NCI-H2107 treated with DMSO at 0.1 percent for 48 hours (cell line): ENCODE measurements around the gene BMP7.
A peak's percentile ranks its signal among the peaks of the same experiment; 100 is the strongest.
"Not testable (repeated sequence)": the region's sequence is repeated elsewhere in the genome, so short reads cannot be mapped to it uniquely, and the experiment has no call there.

Experiments
- DNase-seq: peaks from one replicate; lab custom pipeline; 2025; ENCODE audit not compliant: unreplicated experiment; lab: John Stamatoyannopoulos, UW

Gene BMP7

GRCh38 chr20:57267158-57267821, 849 bp upstream of the BMP7 start:
- no peak for DNase-seq

- DNase-seq, result no peak
Observed at GRCh38 chr20:57265997-57266290, 497 bp downstream of the BMP7 start.

DNA sequence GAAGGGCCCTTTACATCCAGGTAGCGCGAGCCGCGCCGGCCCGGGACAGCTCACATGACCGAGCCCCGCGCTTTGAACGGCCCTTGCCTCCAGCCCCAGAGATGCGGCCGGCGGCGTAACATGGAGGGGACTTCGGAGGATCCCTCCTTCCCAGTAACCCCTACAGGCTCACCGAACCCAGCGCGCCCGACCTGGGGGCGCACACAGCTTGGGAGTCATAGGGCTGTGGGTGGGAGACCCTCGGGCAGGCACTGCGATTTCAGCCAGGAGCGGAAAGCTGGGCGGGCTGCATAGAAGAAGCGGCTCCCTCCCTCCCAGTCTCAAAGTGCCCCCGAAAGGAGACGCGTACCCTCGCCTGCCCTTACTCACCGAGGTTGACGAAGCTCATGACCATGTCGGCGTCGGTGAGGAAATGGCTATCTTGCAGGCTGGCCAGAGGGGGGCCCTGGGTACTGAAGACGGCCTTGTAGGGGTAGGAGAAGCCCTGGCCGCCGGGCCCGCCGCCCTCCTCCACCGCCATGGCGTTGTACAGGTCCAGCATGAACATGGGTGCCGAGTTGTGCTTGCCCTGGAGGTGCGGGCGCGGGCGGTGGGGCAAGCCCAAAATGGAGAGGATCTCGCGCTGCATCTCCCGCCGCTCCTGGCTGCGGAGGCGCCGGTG, 975 bp downstream of the BMP7 start:
- DNase-seq, result no peak

GRCh38 chr20:57264908-57265335, 1.5 kb downstream of the BMP7 start:
- not testable (repeated sequence) for DNase-seq

DNA sequence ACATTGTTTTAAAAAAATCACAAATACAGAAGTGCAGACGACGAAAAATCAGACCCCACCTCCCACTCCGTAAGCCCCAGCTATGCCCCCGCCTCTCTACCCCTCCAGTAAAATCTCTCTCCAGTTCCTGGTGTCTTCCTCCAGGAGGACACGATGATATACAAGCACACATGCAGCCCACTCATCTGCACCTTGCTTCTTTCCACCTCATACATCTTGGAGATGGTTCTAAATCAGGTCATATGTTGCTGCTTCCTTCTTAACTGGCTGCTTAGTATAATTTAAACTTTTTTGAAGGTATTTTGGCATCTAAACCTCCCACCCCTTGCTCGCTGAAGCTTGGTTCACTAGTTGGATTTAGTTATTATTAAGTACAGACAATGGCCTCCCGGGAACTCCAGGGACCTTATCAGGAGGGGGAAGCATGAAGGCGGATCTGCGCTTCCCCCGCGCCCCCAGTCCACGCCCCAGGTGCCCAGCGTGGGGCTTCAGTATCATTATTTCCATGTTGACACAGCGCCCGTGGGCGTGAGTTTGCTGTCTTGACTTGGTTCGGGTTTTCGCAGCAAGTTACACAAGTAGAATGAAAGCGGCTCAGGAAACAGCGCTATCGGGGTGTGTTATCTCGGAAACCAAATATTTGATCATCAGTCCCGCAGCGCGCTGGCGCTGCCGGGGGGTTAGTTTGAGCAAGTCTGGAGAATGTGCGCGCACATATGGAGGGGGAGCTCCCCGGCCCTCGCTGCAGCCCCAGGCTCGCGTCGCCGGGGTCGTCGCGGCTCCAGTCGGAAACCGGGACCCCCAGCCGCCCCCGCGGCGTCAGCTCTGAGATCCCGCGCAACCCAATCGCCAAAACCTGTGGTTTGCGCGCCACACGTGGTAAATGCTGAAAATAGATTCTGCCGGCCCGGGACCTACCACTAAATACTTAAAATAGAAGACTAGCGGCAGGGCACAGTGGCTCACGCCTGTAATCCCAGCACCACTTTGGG, 2.3 kb downstream of the BMP7 start:
- no peak for DNase-seq

GRCh38 chr20:57262784-57263609, 3.4 kb downstream of the BMP7 start:
- no peak for DNase-seq

DNA sequence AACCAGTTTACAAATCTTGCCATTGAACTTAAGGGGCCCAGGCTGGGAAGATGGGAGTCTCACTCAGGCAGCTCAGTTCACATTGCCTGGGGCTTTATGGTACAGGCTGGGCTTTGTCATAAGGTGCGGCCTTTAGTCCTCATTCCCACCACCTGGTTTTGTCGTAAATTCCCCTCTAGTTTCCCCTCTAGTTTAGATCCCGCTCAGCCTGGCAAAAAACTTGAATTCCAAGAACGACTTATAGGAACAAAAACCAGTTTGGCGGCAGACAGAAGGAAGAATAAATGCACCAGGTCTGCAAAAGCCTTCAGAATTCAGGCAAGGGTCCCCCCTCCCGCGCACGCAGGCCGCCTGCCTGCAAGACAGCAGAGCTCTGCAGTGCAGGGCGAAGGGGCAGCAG, 4.1 kb downstream of the BMP7 start:
- no peak for DNase-seq

DNA sequence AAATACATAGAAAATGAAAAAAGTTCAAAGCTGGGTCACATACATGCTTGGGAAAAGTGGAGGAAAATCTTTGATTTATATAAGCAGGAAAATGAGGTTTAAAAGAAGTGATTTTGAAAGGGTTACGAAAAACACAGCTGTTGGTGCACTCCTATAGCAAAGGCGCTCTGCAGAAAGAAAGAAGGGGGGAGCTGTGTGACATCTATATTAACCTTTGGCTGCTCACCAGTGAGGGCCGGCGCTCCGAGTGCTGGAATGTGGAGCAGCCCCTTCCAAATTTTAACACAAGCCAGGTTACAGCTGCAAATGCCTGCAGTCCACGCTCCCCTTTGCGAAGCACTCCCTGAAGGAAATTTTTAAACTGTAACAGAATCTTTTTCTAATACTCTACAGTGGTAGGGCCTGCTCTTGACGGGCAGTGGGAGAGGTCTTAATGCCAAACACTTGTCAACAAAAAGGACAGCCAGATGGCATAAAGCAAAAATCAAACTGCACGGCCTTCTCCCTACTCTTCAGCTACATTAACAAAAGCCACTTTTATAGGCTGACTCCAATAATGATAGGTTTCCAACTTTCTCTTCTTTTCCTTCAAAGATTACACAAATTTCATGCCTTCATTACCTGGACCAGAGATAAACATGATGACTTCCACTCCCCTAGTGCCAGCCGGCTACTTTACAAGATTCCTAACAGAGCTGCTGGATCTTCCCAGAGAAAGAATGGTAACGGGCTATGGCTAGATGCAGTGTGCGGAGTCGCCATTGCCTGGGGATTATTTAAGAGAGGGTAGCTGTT, 4.8 kb downstream of the BMP7 start:
- DNase-seq, result no peak

- no peak for DNase-seq
Observed at GRCh38 chr20:57260934-57261333, 5.5 kb downstream of the BMP7 start.

DNA sequence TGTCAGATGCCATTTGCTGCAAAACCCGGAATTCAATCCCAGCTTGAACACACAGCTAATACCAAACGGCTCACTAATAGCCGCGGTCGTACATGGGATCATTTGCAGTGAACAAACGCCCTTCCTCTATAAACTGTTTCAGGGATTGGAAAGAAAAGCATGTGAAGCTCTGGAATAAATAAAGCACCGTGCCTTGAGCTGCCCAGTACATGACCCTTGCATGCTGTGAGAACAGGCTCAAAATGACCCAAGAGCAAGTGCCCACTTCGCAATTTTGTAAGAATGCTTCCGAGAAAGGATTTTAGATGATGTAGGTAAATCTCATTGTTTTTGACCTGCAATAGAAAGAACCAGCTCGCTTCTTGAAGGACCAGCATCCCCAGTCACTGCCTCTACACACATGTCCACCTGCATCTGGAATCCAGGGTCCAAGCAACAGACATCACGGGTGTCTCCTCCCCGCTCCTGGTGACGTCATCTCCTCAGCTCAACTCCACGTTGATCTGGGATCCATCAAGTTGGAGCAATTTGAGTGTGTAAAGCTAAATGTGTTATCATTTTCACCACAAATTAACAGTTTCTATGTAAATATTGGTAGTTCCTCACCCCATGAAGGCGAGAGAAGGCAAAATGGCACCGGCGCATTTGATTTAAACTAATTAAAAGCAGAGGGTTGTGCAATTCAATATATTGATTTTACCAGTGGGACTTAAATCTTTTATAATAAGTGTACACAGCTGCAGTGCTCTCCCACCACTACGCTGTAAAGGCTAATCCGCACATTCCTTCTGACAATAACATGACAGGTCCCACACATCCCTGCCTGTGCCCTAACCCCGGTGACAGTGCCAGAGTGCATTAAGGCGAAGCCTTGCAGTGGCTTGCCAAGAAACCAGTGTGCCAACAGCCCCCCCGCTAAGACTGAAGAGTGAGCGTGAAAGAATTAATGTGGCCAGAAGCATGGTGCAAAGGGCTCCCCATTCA, 6.2 kb downstream of the BMP7 start:
- no peak for DNase-seq

- no peak for DNase-seq
Observed at GRCh38 chr20:57259121-57259937, 7.1 kb downstream of the BMP7 start.

DNA sequence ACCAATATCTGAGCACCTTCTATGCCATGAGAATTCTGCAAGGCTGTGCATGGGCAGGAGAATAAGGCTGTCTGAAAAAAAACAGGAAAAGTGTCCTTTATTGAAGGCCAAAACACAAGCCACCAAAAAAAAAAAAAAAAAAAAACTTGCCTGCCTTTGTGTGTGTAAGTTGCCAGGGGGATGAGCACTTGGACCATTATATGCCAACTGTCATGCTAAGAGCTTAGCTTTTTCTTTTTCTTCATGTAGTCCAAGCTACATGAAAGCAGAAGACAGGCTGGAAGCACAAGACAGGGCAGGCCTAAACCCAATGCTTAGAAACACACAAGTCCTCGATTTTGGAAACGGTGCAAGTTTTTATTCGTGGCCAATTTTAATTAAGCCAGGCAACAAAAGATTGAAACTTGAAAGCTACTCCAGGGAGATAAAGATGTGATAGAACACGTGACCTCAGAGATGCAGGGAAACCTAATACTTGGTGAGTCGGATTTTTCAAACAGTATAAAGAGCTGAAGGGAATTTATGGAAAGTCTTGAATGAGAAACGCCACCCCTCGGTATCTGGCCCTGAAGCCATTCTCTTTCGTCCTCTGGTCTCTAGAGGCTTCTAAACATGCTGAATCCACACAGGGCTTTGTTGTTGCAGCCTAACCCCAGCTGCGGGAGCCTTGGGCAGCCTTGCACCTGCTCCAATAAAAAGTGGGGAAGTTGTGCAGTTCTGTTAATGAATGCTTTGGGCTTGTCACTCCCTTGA, 8.6 kb downstream of the BMP7 start:
- peak; percentile 38 for DNase-seq

DNA sequence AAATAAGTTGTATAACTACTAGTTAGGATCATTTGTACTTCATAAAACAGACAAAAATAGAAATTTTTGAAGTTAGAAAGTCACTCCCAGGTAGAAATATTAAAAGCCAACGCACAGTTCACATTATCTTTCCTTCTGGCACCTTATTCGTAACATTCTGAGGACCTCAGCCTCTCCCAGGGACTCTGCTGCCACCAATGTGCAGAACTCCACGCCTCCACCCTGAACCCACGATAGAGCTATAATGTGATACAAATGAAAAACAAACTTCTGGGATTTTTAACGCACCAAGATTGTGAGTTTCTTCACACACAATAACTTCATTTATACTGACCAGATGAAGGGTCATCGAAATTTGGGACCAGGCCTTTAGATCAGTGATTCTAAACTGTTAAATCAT, 9.5 kb downstream of the BMP7 start:
- DNase-seq, result no peak

DNA sequence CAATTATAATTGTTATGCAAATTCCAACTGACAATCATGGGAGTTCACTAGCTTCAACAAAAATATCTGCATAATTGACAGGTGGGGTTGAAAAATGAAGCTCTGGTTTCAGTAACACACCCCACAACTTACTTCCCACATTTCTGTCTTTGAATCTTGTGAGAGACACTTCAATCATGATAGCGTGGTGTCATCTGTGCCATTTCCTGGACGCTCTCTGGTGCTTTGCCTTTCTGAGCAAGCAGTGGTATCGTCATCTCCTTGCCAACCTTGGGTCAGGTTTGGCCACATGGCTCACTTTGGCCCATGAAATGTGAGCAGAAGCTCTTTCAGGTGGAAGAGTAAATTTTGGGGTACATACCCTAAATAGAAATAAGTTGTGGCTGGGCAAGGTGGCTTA, 10.2 kb downstream of the BMP7 start:
- no peak for DNase-seq

DNA sequence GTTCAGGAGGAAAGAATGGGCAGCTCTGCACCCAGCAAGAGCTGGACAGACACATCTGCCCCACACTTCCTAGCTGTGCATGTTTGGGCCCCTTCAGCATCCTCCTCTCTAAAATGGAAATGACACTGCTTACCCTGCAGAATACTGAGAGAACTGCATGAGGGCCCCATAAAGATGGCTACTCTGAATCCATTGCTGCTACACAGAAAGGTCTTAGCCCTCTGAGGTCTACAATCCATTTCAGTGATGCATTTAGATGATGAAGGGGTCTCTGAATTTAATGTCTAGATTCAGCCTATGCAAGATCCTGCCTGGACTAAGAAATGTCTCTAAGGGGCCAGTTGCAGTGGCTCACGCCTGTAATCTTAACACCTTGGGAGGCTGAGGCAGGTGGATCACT, 11.3 kb downstream of the BMP7 start:
- no peak for DNase-seq

DNA sequence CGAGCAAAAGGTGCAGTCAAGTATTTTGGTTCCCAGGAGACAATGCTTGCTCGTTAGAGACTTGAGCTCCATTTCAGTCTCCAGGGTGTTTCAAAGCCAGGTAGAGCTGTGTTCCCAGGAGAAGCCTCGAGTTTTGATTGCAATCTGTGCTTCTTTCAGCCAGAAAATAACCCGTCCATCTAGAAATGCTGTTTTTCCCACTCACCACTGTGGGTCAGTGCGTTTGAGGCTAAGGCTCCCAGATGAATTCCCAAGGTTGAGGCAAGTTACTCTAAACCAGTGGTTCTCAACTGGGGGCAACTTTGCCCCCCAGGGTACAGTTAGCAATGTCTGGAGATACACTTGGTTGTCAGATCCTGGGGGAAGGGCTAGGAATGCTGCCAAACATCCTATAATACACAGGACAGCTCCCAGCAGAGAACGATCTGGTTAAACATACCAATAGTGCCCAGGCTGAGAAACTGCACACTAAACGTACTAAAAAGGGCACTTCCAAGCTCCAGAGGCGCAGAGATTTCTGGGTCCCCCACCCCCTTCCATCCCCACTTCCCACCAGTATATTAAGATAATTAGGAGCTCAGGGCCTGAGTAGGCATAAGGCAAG, 13.8 kb downstream of the BMP7 start:
- no peak for DNase-seq

GRCh38 chr20:57251949-57252348, 14.5 kb downstream of the BMP7 start:
- DNase-seq, result no peak
